CD4-positive, alpha-beta T cell (primary cell): Measurements from ENCODE around the gene NCKAP5. TPM values are rescaled to one million over a fixed set of nuclear protein-coding genes. Genes with fewer than 3 reads are reported as not detected.

Source experiments
- ATAC-seq: fragments of 200-7000 bp; cut with Tn5 transposase; one replicate; pipeline ENCODE4 v1.10.0; 2022; ENCODE audit warnings: mild to moderate bottlenecking; ENCODE audit not compliant: poor library complexity
- CTCF ChIA-PET: fragments of 350-600 bp; sonication (Branson Sonifier 250); formaldehyde crosslinking; loops from one replicate; lab custom pipeline; 2021; ENCODE audit warnings: antibody characterized with exemption, inconsistent platforms; lab: Charles Lee
- POLR2A ChIA-PET: fragments of 350-600 bp; sonication (Branson Sonifier 250); formaldehyde crosslinking; loops from one replicate; lab custom pipeline; 2021; ENCODE audit warnings: antibody characterized with exemption, inconsistent platforms; lab: Charles Lee
- DNase-seq, 14 experiments: peaks; one replicate each; pipeline ENCODE4 v3.0.0-alpha.2; 2013 to 2020; ENCODE audit warnings: mixed read lengths in 2 of 14
- H3K27ac ChIP-seq, 2 donors: one replicate each; pipeline versions ENCODE4 v1.5.1 to v1.7.0; 2013; ENCODE audit warnings: low read length in 2 of 2, low read depth in 1 of 2, mild to moderate bottlenecking in 1 of 2
- H3K27me3 ChIP-seq, 2 experiments: 1 replicate in 1 of 2; 2 replicates in 1 of 2; pipeline versions ENCODE4 v1.6.1 to v1.7.0; 2013; ENCODE audit warnings: low read length in 2 of 2, control low read depth in 1 of 2, mild to moderate bottlenecking in 1 of 2, moderate library complexity in 1 of 2; ENCODE audit not compliant: insufficient read depth in 2 of 2, control insufficient read depth in 1 of 2
- H3K36me3 ChIP-seq: one replicate; pipeline ENCODE4 v1.6.1; 2013; ENCODE audit warnings: low read length, control low read depth; ENCODE audit not compliant: insufficient read depth
- H3K4me1 ChIP-seq: one replicate; pipeline ENCODE4 v1.6.1; 2013; ENCODE audit warnings: low read length, control low read depth; ENCODE audit not compliant: insufficient read depth
- H3K4me3 ChIP-seq: one replicate; pipeline ENCODE4 v1.5.1; 2013; ENCODE audit warnings: mild to moderate bottlenecking, low read length, moderate library complexity
- H3K9me3 ChIP-seq, 2 experiments: 1 replicate in 1 of 2; 2 replicates in 1 of 2; pipeline versions ENCODE4 v1.6.1 to v1.7.0; 2013; ENCODE audit warnings: low read length in 2 of 2, mild to moderate bottlenecking in 2 of 2, control low read depth in 1 of 2, moderate library complexity in 1 of 2; ENCODE audit not compliant: control insufficient read depth in 1 of 2, insufficient read depth in 1 of 2
- H3K27ac Mint-ChIP-seq: one replicate; pipeline ENCODE4 v1.8.0; 2020; ENCODE audit warnings: mixed read lengths
- H3K27me3 Mint-ChIP-seq: one replicate; pipeline ENCODE4 v1.8.0; 2021; ENCODE audit warnings: mixed read lengths
- H3K36me3 Mint-ChIP-seq: one replicate; pipeline ENCODE4 v1.8.0; 2021; ENCODE audit warnings: low read depth, mixed read lengths
- H3K4me1 Mint-ChIP-seq: one replicate; pipeline ENCODE4 v1.8.0; 2021; ENCODE audit warnings: low read depth, mixed read lengths
- H3K4me3 Mint-ChIP-seq: one replicate; pipeline ENCODE4 v1.8.0; 2020; ENCODE audit warnings: mild to moderate bottlenecking, mixed read lengths
- H3K9me3 Mint-ChIP-seq: one replicate; pipeline ENCODE4 v1.8.0; 2020; ENCODE audit warnings: mixed read lengths
- intact Hi-C, 2 experiments: fragments of 100-400 bp; cut with DNase I in 1 of 2; cut with micrococcal nuclease in 1 of 2; formaldehyde crosslinking; loops; one replicate each; pipeline versions ENCODE4 v1.15.1 to v1.9.0; 2023 to 2025; cut with DNase I, micrococcal nuclease
- total RNA-seq, 174 experiments: library from RNA in 2 of 174; stranded (reverse) in 2 of 174; gene quantifications; one replicate each; pipeline ENCODE4 v1.2.3 and lab custom pipeline; 2021 to 2026
- TF ChIP-seq, protein P1 (sequence below): fragments of 200-600 bp; IDR thresholded peaks from one replicate; pipeline ENCODE4 v1.8.0; 2022; ENCODE audit warnings: antibody characterized with exemption, mild to moderate bottlenecking

The NCKAP5 gene
- total RNA-seq, 2 experiments from 2014 or later, result not detected

DNA sequence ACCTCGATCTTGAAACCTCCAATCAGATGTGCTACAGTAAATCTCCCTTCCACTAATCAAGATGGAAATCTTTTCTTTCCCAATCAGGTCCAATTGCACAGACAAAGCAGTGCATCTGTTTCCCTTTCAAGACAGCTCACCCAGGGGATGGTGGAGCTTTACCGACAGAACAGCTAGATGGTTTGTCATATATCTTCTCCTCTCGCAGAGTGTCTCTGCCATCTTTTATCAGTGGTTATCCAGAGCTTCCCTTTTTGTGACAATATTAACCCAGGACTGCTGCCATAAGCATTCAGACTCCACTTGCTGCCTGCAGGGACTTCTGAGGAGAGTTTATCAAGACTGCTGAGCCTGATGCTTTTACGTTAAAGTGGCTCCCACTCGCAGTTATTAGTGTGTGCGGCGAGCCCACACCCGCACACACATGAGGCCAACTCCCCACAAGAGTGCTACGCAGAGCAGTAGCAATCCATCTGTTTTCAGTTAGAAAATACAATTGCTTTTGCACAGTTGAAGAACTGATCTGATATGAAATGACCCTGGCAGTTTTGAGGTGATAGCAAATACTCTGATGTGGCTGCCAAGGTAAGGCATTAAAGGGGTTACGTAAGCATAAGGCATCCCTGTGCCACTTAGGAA is 398.9 kb downstream of the NCKAP5 start:
- Mint-ChIP-seq H3K36me3 (no peaks in the 10 kb centered on the region), H3K4me3 (no peak overlapping the region), H3K9me3 (no peaks in the 10 kb centered on the region), H3K27ac (no peak overlapping the region), H3K4me1 (no peaks in the 10 kb centered on the region), H3K27me3 (no peaks in the 10 kb centered on the region)
- ChIA-PET CTCF (no interaction called here), POLR2A (no interaction called here)
- TF ChIP-seq, protein P1, sequence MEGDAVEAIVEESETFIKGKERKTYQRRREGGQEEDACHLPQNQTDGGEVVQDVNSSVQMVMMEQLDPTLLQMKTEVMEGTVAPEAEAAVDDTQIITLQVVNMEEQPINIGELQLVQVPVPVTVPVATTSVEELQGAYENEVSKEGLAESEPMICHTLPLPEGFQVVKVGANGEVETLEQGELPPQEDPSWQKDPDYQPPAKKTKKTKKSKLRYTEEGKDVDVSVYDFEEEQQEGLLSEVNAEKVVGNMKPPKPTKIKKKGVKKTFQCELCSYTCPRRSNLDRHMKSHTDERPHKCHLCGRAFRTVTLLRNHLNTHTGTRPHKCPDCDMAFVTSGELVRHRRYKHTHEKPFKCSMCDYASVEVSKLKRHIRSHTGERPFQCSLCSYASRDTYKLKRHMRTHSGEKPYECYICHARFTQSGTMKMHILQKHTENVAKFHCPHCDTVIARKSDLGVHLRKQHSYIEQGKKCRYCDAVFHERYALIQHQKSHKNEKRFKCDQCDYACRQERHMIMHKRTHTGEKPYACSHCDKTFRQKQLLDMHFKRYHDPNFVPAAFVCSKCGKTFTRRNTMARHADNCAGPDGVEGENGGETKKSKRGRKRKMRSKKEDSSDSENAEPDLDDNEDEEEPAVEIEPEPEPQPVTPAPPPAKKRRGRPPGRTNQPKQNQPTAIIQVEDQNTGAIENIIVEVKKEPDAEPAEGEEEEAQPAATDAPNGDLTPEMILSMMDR, result no peak
- DNase-seq (no peak), ATAC-seq (no peak)
- intact Hi-C loops, result no loop called here
- Histone ChIP-seq H3K9me3 (peaks cover 0 to 2% of the 10 kb centered on the region in 2 experiments), H3K36me3 (no peaks in the 10 kb centered on the region), H3K27ac (no peak overlapping the region), H3K4me3 (no peak overlapping the region), H3K27me3 (no peaks in the 10 kb centered on the region), H3K4me1 (no peaks in the 10 kb centered on the region)

DNA sequence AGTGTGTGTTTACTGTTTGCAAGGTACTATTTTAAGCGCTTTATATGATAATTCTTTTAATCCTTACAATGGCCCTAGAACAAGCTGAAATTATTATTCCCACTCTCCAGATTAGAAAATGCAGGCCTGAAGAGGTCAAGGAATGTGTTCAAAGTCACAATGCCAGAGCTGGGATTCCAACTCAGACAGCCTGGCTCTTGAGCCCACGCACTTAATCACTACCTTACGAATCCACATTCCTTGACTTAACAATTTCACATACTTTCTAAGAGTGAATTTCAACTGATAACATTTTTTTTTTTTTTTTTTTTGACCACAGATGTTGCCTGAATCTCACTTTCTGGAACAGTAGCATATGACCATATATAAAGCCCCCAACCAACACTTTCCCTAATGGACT is 400.3 kb downstream of the NCKAP5 start:
- intact Hi-C loops, result no loop called here
- ATAC-seq, result no peak
- TF ChIP-seq, protein P1, result no peak
- ChIA-PET POLR2A (interaction anchor here (0.7 kb wide), 1 partner anchor 74 kb away, joined by 3 read pairs; no protein-coding TSS in a partner anchor), CTCF (no interaction called here)
- Mint-ChIP-seq H3K4me3 (no peak overlapping the region), H3K9me3 (no peaks in the 10 kb centered on the region), H3K36me3 (no peaks in the 10 kb centered on the region), H3K27ac (no peak overlapping the region), H3K27me3 (no peaks in the 10 kb centered on the region), H3K4me1 (no peaks in the 10 kb centered on the region)
- no peak for DNase-seq
- no peaks in the 10 kb centered on the region for H3K4me1 ChIP-seq
- no peak overlapping the region for H3K27ac ChIP-seq
- H3K27me3 ChIP-seq, result no peaks in the 10 kb centered on the region
- H3K9me3 ChIP-seq, result peaks cover 0 to 2% of the 10 kb centered on the region in 2 experiments
- H3K4me3 ChIP-seq, result no peak overlapping the region
- no peaks in the 10 kb centered on the region for H3K36me3 ChIP-seq

DNA sequence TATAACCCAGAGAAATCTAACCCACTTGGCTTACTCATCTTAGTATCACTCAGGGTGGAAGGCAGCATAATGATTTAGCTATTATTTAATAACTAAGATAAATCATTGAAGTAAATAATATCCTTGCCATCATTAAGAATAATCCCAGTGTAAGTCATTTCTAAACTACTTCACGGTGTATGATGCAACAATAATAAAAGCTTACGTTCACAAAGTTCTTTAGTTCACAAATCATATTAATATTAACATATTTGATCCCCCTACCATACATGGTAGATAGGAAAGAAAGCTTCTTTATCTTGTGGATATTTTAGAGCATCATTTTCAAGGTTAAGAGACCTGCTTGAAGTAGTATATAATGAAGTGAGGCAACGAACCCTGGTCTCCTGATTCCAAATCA is 401.0 kb downstream of the NCKAP5 start:
- TF ChIP-seq, protein P1, result no peak
- intact Hi-C loops, result no loop called here
- H3K9me3 Mint-ChIP-seq, result no peaks in the 10 kb centered on the region
- H3K27ac Mint-ChIP-seq, result no peak overlapping the region
- ATAC-seq (no peak), DNase-seq (no peak)
- no peaks in the 10 kb centered on the region for H3K27me3 Mint-ChIP-seq
- no peaks in the 10 kb centered on the region for H3K4me1 Mint-ChIP-seq
- no peak overlapping the region for H3K4me3 Mint-ChIP-seq
- no peaks in the 10 kb centered on the region for H3K36me3 Mint-ChIP-seq
- Histone ChIP-seq H3K4me3 (no peak overlapping the region), H3K27me3 (no peaks in the 10 kb centered on the region), H3K9me3 (peaks cover 0 to 2% of the 10 kb centered on the region in 2 experiments), H3K36me3 (no peaks in the 10 kb centered on the region), H3K4me1 (no peaks in the 10 kb centered on the region), H3K27ac (no peak overlapping the region)
- POLR2A ChIA-PET, result no interaction called here
- CTCF ChIA-PET, result no interaction called here
